HG03103 (cell line): ENCODE data around the gene TEX19.
"Not testable (repeated sequence)": the region's sequence is repeated elsewhere in the genome, so short reads cannot be mapped to it uniquely, and the experiment has no call there.

Experiments
- ATAC-seq: cut with Tn5 transposase; IDR thresholded peaks from one replicate; pipeline ENCODE4 v1.9.1; 2021; ENCODE audit warnings: low read depth; ENCODE audit not compliant: unreplicated experiment

The TEX19 gene

DNA sequence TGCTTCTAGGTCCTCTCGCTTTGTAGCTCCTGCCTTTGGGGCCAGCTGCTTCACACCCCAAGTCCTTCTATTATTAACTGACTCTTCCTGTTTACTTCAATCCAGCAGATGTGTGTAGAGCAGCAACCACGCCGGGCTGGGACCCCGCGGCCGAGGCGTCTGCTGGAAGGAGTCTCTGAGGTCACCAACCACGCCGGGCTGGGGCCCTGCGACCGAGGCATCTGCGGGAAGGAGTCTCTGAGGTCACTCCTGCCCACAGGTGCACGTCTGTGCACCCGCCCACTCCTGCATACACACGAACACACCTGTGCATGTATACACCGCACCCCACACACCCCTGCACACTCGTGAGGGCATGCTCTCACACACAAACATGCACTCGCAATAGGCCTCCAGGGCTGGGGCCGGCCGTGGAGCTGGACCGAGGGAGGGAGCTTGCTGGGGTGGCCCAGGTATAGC, 7.8 kb upstream of the TEX19 start:
- no peak for ATAC-seq

DNA sequence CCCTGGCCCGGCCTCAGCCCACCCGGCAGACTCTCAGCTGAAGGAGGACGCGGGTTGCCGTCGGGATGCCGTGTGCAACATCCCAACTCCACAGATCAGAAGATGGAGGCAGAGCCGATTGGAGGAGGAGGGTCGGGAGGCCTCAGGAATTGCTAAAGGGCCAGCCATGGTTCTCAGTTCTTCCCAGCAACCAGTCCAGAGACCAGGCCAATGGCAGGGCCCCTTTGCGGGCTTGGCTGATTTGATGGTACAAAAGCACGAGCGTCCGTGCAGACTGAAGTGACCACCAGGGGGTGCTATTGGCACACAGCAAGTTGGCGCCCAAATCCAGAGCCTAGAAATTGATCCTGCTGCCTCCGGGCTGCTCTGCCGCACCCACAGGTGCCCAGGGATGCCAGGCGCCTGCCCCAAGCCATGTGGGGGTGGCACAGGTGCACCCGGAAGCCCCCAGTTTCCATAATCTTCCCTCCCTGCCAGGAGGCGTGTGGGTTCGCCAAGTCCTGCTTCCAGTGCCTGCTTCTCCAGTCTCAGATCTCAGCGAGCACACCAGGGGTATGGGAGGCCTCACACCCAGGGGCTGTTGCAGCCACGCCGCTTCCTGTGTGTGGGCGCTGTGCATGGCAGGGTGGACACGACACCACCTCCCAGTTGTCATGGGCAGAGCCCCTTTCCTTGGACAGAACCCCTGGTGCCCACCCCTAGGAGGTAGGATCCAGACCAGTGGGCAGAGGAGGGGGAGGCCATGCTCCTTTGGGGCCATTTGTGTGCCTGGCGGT, 7.1 kb upstream of the TEX19 start:
- ATAC-seq, result no peak

DNA sequence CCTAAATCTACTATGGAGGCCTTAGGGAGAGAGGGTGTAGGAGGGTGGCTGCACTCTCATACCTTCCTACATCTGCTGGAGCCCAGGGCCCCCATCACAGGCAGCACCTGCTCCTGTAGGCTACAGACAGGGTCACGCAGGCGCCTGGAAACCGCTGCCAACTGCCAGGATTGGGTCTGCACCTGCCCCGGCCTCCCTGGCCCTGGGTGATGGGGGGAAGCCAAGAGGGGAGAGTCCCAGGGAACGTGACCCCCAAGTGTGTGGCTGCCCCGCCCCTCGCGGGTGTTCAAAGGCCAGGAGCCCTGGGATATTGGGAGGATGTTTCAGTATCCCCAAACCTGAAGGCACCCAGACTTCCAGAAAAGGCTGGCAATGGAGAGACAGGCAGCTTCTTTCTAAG, 5.6 kb upstream of the TEX19 start:
- no peak for ATAC-seq

DNA sequence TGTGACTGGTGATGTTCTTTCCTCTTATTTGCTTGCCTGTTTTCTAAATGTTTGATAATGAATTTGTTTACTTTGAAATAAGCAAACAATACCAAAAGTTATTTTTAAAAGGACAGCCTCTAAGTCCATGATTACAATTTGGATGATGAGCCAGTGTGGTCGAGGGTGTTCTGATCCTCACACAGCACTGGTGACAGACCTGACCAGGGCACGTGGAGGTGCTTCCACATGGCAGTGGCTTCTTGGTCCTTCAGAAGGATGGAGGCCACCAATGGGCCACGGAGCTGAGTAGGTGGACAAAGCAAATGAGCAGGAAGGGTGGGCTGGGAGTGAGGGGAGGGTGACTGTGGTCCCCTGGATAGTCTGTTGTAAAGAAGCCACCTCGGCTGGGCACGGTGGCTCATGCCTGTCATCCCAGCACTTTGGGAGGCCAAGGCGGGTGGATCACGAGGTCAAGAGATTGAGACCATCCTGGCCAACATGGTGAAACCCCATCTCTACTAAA, 4.2 kb upstream of the TEX19 start:
- no peak for ATAC-seq

DNA sequence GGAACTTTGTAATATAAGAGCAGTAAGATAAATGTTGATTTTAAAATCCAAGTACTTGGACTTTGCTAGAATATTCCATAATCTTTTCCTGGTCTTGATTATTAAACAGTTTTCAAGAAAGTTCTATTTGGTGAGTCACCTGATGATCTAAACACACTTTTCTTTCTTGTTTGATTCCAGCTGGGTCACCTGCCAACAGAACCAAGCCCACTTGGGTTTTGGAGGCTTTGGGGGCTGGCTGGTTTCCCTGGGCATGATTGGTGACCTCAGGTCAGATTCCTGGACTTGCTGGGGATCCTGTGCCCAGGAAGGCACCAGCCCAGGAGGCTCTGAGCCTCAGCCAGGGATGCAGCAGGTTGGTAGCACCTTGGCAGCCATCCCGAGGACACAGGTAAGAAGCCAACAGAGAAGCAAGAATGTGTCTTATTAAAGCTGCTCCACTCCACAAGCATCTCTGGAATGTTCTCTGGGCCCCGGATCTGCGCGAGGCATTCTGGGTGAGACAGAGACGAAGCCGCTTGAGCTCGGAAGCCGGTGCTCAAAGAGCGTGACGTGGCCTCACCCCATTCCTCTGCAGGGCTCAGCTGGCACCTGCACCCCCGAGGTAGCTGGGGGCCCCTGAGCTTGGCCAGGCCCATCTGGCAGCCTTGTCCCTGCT, 3.1 kb upstream of the TEX19 start:
- no peak for ATAC-seq

DNA sequence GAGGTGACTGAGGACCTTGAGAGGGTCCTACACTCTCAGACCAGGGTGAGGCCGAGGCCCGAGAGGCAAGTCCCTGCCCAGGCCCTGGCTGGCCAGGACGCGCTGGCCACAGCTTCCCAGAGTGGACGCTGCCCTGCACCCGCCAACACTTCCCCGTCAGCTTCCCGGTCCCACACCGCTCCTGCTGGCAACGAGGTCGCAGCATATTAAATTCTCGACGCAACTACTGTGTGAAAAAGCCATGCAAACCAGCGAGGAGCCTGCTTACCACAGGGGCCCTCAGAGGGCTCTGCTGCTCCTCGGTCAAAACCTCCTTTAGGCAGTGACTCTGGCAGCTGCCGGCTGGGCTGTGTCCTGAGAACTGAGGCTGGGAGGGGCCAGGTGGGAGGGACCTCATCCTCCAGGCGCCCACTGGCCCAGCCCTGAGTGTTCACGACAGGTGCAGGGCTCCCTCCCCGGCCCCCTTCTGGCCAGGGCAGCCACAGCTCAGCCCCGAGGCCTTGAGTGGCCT, 2.1 kb upstream of the TEX19 start:
- ATAC-seq, result no peak

DNA sequence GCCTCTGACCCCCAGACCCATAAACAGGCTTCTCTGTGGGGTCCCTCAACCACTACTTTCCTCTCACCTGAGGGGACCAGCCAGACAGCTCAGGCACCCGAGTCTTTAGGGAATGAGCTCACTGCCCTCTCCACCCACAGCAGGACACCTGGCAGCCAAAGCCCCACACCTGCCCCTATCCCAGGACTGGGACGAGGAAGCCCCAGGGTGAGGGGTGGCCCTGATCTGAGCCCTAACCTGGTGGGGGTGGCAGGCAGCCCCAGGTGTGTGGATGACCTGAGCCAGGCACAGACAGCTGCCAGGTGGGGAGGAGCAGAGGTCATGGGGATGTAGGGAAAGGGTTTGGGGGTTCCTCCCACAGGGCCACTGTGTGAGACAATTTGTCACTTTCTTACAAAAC, 1.7 kb upstream of the TEX19 start:
- no peak for ATAC-seq

DNA sequence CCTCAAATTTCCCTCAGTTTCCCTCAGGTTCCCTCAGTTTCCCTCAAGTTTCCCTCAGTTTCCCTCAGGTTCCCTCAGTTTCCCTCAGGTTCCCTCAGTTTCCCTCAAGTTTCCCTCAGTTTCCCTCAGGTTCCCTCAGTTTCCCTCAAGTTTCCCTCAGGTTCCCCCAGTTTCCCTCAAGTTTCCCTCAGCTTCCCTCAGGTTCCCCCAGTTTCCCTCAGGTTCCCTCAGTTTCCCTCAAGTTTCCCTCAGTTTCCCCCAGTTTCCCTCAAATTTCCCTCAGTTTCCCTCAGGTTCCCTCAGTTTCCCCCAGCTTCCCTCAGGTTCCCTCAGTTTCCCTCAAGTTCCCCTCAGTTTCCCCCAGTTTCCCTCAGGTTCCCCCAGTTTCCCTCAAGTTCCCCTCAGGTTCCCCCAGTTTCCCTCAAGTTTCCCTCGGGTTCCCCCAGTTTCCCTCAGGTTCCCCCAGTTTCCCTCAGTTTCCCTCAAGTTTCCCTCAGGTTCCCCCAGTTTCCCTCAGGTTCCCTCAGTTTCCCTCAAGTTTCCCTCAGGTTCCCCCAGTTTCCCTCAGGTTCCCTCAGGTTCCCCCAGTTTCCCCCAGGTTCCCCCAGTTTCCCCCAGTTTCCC, 516 bp downstream of the TEX19 start:
- not testable (repeated sequence) for ATAC-seq

DNA sequence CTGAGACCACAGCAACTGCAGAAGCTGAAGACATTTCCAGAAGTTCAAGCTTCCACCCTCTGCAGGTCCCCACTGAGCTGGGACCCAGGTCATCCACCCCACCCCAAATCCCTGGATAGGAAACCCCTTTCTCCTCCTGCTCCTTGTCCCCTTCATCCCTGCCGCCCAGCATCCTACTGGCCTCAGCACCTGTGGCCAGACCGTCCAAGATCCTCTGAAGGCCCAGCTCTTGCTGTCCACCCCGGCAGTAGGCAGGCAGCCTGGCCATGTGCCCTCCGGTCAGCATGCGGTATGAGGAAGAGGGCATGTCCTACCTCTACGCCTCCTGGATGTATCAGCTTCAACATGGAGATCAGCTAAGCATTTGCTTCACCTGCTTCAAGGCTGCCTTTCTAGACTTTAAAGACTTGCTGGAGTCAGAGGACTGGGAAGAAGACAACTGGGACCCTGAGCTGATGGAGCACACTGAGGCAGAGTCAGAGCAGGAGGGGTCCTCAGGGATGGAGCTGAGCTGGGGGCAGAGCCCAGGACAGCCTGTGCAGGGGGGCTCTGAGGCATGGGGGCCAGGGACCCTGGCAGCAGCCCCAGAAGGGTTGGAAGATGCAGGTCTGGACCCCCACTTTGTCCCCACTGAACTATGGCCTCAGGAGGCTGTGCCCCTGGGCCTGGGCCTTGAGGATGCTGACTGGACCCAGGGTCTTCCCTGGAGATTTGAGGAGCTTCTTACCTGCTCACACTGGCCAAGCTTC, 3.0 kb downstream of the TEX19 start:
- no peak for ATAC-seq

DNA sequence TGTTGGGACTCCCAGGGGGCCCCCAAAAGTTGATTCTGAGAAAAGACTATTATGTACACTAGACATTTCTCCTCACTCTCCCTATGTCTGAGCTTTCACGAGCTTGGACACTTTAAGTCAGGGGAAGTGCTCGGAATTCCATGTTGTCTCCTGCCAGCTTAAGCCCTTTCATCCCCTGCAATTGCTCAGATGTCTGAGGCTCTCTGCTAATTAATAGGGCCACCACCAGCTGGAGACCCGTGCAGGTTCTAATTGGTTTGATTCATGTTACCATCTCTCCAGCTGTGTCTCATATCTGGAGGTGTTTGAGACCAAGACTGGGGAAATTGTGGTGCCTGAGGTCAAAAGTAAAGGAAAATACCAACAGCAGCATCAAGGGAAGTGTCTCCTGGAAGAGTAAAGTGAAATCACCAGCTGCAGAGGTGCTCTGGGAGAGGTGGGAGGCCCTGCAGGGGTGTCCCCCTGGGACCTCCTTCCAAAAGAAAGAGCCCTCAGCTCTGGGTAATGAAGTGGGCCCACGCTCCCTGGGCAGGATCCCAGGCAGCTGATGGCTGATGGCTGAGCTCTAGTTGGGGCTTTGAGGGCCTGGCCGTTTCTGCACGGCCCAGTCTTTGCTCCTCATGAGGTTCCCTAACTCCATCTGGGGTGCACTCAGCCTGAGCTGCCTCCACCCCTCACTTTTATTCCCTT, 6.7 kb downstream of the TEX19 start:
- ATAC-seq, result no peak

DNA sequence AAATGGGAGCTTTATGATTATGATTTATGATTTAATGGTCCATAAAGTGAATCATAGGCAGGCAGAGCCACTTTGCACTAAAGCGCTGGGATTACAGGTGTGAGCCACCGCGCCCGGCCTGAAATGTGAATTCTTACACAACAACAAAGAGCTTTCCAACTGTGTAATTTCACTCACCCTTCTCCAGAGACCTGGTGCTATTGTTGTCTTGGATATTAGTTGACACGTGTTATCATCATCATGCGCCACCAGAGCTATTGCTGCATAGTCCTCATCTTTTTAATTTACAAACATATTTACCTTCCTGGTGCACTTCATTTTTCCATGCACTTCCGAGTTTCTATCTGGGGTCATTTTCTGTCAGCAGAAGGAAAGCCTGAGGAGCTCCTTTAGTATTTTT, 7.7 kb downstream of the TEX19 start:
- no peak for ATAC-seq

DNA sequence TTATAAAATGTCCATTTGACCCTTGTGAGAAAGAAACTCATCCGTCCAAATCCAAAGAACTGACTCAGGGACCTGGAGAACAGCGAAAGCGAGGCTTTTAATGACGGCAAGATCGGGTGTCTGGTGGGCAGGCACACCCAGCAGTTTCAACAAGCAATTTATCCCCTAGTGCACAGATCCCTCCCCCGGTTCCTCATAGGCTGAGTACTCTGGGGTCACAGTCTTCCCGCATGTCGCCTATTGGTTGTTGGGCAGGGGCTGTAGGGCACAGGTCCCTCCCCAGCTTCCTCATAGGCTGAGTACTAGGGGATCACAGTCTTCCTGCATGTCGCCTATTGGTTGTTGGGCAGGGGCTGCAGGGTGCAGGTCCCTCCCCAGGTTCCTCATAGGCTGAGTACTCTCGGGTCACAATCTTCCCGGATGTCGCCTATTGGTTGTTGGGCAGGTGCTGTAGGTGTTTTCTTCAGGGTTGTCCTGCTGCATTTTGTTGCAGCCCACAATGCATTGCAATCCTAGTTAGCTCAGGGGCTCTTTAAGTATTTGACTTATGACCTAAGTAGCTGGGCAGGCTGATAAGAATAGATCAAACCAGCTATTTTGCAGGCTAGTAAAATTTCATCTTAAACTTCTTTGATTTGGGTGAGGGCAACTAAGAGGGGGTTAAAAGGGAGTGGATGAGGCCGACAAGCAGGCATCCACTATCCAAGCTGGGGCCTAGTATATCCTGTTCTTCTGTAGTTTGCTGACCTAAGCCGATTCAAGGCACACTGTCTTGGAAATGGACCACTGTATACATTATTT, 8.9 kb downstream of the TEX19 start:
- no peak for ATAC-seq

DNA sequence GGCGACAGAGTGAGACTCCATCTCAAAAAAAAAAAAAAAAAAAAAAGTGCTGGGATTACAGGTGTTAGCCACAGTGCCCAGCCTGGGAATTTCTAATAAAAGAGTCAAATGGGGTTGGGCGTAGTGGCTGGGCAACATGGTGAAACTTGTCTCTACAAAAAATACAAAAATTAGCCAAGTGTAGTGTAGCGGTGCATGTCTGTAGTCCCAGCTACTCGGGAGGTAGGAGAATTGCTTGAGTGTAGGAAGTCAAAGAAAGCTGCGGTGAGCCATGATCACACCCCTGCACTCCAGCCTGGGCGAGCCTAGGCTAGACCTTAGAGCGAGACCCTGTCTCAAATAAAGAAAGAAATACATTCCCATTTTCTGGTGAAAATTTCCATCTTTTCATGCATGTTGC, 10.2 kb downstream of the TEX19 start:
- ATAC-seq, result no peak

DNA sequence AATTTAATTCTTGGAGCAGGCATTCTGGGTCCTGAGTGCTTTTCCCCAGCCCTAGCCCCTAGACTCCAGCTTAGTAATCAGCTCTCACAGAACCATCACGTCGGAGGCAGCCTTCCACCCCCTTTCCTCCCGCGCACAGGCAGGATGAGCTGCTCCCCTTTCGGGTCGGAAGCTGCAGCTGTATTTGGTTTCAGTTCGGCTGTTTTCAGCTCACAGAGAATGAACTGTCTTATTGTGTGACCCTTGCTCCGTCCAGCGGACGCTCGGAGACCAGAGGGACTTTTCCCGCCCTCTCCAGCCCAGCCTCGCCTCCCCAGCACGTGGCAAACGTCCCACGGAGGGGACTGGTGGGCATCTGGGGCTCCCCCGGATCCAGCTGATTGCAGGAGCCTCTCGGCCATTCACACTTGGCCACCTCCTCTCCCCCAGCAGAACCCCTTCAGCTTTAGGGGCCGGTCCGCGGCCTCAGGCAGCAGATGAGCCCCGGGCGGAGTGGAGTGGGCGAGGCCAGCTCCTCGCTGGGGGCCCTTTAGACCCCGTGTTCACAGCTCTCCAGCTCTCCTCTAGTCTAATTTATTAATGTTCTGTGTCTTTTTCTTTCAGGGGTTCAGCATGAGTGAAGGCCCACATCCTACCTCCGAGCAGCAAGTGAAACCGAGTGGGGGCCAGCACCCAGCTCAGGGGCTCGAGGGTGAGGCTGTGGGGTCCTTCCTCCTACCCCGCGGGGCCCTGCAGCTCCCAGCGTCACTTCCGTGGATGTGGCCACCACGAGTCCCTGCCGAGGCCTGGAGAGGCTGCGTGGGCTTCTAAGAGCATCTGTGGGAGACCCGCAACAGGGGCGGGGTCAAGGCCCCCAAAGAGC, 11.7 kb downstream of the TEX19 start:
- no peak for ATAC-seq

DNA sequence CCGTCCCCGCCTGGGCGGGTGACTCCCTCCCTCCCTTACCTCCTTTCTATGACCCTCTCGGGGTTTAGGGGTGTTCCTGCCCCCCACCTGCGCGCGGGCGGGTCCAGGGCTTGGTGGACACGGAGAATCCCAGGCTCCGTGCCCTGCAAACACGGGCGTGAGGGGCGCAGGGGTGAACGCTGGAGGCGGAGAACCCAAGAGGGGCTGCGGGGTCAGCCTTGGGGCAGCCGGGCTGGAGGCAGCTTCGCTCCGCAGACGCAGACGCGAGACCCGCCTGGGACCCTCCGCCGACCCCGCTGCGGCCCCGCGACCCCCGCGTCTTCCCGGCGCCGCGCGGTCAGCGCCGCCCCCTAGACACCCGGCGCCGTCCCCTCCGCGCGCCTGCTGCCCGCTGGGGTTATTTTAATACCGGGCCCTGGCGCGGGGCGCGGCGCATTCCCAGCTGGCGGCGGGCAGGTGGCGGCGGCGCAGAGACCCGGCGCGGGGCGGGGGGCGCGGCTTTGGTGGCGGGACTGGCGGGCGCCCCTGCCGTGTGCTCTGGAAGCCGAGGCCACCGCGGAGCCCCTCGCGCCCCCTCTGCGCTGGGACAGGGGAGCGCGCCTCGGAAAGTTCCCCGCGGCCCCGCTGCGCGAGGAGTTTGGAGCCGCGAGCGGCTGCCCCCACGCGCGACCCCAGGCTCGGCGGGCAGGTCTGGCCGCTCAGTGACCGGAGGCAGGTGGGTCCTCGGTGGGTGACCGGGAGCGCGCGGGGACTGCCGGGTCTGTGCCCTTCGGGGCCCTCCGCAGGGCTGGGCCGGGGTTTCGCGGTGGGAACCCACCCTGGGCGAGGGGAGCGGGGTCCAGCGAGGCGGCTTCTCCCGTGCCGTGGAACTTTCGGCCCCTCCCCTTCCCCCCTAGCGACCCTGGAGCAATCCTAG, 12.5 kb downstream of the TEX19 start, which contains the start of gene UTS2R:
Gene UTS2R, plus strand, starts transcription at position 433 of the 916 bp plus-strand sequence. CDS start 2,560 bp downstream, outside the sequence.
- no peak for ATAC-seq

DNA sequence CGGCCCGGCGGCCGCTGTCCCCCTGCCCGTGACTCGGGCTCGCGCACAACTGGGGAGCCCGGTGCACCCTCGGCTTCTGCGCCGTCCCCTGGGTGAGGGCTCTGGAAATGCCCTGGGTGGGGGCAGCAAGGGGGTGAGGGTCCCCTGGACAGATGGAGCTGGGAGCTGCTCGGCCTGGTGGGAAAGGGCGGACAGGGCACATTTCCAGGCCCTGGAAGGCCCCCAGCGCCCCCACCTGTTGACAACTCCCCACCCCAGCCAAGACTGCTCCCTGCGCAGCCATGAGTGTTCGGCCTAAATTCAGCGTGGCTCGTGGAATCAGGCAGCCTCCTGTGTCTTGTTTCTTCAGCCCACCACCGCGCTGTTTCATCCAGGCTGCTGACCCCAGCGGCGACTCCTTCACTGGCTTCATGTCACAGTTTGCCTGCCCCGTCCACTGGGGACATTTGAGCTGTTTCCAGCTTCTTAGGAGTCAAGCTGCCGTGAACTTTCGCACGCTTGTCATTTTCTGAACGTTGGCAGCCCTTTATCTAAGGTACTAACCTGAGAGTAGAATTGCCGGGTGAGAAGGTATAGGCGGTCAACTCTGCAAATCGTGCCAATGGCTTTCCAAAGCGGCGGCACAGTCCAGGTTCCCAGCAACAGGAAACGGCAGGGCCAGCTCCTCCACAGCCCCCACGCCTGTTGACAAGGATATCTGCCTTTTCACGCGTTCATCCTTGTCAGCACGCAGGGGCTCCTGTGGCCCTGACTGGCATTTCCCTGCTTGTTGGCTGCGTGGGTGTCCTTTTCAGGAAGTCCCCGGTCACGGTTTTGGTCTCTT, 13.4 kb downstream of the TEX19 start:
- no peak for ATAC-seq
